Chondrocyte (in vitro differentiated cells): Measurements from ENCODE around the gene PCYOX1L. TPM values are rescaled to one million over a fixed set of nuclear protein-coding genes. Genes with fewer than 3 reads are reported as not detected.
"Not testable (repeated sequence)": the region's sequence is repeated elsewhere in the genome, so short reads cannot be mapped to it uniquely, and the experiment has no call there.

Source experiments
- DNase-seq: peaks from one replicate; pipeline ENCODE4 v3.0.0; 2021; ENCODE audit warnings: mixed read lengths, low spot score
- H3K27ac Mint-ChIP-seq: one replicate; pipeline ENCODE4 v1.8.0; 2021; ENCODE audit warnings: mild to moderate bottlenecking, moderate library complexity, mixed read lengths; ENCODE audit not compliant: unreplicated experiment
- H3K27me3 Mint-ChIP-seq: 2 replicates; pipeline ENCODE4 v1.8.0; 2021; ENCODE audit warnings: low read depth, mixed read lengths
- H3K36me3 Mint-ChIP-seq: 2 replicates; pipeline ENCODE4 v1.8.0; 2021; ENCODE audit warnings: low read depth, mixed read lengths
- H3K4me1 Mint-ChIP-seq: 2 replicates; pipeline ENCODE4 v1.8.0; 2021; ENCODE audit warnings: low read depth, mild to moderate bottlenecking, mixed read lengths
- H3K4me3 Mint-ChIP-seq: one replicate; pipeline ENCODE4 v1.8.0; 2021; ENCODE audit warnings: mild to moderate bottlenecking, moderate library complexity, mixed read lengths; ENCODE audit not compliant: unreplicated experiment
- H3K9me3 Mint-ChIP-seq: 2 replicates; pipeline ENCODE4 v1.8.0; 2021; ENCODE audit warnings: low read depth, mixed read lengths
- total RNA-seq: library from RNA; stranded (reverse); gene quantifications from 3 replicates; pipeline ENCODE4 v1.2.1, GENCODE V29; 2021
- TF ChIP-seq, protein P1 (sequence below): fragments of 200-600 bp; sonication (generic); IDR thresholded peaks from 2 replicates; pipeline ENCODE4 v1.5.0; 2021; ENCODE audit warnings: antibody characterized with exemption, mild to moderate bottlenecking, moderate library complexity

Gene PCYOX1L
- total RNA-seq, 1 donor from 2014 or later = 7.1 TPM

DNA sequence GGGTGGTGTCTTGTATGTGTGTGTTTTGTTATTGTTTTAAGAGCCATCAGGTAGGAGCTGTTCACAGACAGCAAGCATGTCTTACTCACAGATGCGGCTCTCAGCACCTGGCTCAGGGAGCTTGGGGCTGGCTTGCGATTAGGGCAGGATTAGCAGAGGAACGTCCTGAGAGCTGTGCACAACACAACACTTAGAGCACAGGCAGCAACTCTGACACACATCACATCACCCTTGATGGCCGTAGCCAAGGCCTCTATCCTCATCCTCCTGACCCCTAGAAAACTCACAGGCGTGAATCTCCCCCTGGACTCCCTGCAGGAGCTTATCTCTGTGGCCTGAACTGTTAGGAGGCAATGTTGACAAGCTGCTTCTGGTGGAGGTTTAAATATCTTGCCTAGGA lies 28.3 kb downstream of the PCYOX1L start:
- no peak for DNase-seq
- Mint-ChIP-seq H3K4me3 (no peak overlapping the region), H3K36me3 (no peaks in the 10 kb centered on the region), H3K27ac (peak overlapping the region; percentile 87), H3K27me3 (no peaks in the 10 kb centered on the region), H3K4me1 (peaks cover 83% of the 10 kb centered on the region), H3K9me3 (peaks cover 3% of the 10 kb centered on the region)
- TF ChIP-seq, protein P1, sequence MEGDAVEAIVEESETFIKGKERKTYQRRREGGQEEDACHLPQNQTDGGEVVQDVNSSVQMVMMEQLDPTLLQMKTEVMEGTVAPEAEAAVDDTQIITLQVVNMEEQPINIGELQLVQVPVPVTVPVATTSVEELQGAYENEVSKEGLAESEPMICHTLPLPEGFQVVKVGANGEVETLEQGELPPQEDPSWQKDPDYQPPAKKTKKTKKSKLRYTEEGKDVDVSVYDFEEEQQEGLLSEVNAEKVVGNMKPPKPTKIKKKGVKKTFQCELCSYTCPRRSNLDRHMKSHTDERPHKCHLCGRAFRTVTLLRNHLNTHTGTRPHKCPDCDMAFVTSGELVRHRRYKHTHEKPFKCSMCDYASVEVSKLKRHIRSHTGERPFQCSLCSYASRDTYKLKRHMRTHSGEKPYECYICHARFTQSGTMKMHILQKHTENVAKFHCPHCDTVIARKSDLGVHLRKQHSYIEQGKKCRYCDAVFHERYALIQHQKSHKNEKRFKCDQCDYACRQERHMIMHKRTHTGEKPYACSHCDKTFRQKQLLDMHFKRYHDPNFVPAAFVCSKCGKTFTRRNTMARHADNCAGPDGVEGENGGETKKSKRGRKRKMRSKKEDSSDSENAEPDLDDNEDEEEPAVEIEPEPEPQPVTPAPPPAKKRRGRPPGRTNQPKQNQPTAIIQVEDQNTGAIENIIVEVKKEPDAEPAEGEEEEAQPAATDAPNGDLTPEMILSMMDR = no peak

DNA sequence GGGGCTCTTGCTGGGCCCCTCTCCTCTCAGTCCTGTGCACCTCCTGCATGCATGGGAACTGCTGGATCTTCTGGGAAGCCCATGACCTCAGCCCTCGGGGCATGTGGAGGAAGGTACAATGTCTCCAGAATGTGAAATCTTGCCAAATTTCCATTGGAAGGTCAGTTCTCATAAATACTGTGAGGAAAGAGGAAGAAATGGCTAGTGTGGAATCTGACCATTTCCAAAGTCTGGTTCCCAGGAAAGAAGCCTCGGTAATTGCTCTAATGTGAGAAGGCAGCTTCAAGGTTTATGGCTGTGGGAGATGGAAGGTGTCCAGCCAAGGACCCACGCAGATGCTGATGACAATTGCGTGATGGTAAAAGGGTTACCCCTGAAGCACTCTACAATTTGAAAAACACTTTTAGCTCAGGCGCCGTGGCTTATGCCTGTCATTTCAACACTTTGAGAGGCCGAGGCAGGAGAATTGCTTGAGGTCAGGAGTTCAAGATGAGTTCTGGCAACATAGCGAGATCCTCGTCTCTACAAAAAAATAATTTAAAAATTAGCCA lies 29.3 kb downstream of the PCYOX1L start:
- TF ChIP-seq, protein P1 = no peak
- no peaks in the 10 kb centered on the region for H3K27me3 Mint-ChIP-seq
- peak overlapping the region; percentile 87 for H3K27ac Mint-ChIP-seq
- no peak for DNase-seq
- H3K9me3 Mint-ChIP-seq = peaks cover 3% of the 10 kb centered on the region
- no peaks in the 10 kb centered on the region for H3K36me3 Mint-ChIP-seq
- peak overlapping the region; percentile 0 for H3K4me3 Mint-ChIP-seq
- peaks cover 74% of the 10 kb centered on the region for H3K4me1 Mint-ChIP-seq

DNA sequence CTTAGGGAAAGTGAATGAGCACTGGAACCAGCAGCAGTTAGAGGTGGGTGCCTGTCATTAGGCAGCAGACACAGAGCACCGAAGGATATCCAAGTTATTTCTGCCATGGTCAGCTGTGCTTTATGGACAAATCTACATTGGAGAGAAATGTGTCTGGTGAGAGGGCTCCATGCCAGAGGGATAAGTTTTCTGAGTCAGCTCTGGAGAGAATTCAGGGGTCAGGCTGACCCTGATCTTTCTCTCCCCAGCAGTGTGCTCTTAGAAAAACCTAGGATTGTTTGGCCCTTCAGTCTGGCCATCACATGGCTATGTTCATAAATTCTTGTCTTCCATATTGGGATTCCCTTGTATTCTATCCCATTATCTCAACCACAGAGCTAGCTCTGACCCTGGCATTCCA lies 30.1 kb downstream of the PCYOX1L start:
- H3K4me1 Mint-ChIP-seq = peaks cover 65% of the 10 kb centered on the region
- peak overlapping the region; percentile 87 for H3K27ac Mint-ChIP-seq
- H3K36me3 Mint-ChIP-seq = no peaks in the 10 kb centered on the region
- no peaks in the 10 kb centered on the region for H3K27me3 Mint-ChIP-seq
- TF ChIP-seq, protein P1 = no peak
- H3K9me3 Mint-ChIP-seq = peaks cover 3% of the 10 kb centered on the region
- DNase-seq = no peak
- peak overlapping the region; percentile 6 for H3K4me3 Mint-ChIP-seq

DNA sequence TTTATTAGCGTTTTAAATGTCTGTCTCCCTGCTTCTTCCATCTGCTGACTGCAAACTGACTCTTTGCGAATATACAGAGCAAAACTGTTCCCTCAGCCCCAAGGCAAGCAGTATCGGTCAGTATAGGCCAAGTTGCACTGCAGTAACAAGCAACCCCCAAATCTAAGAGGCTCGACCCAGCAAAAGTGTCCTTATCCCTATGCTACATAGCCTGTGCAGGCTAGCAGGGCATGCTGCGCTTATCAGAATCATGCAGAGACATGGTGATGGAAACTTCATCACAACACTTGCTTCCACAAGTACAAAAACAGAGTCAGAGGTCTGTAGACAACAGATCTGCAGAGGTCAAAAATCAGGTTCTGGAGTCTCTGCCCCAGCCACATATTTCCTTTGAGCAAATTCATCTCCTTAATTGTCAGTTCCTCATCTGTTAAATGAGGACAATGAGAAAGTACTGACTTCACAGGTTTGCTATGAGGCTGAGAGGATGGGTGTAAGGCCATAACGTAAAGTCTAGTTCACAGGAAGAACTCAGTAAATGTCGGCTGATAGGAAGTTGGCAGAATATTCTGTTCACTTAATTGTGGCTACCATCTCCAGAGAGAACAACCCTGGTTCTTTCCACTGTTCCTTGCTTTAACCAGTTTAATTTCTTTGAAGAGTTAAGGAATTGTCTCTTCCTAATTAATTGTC lies 30.8 kb downstream of the PCYOX1L start:
- no peaks in the 10 kb centered on the region for H3K36me3 Mint-ChIP-seq
- H3K4me3 Mint-ChIP-seq = no peak overlapping the region
- H3K9me3 Mint-ChIP-seq = peaks cover 3% of the 10 kb centered on the region
- H3K4me1 Mint-ChIP-seq = peaks cover 59% of the 10 kb centered on the region
- DNase-seq = no peak
- H3K27me3 Mint-ChIP-seq = no peaks in the 10 kb centered on the region
- TF ChIP-seq, protein P1 = no peak
- H3K27ac Mint-ChIP-seq = peak overlapping the region; percentile 87

DNA sequence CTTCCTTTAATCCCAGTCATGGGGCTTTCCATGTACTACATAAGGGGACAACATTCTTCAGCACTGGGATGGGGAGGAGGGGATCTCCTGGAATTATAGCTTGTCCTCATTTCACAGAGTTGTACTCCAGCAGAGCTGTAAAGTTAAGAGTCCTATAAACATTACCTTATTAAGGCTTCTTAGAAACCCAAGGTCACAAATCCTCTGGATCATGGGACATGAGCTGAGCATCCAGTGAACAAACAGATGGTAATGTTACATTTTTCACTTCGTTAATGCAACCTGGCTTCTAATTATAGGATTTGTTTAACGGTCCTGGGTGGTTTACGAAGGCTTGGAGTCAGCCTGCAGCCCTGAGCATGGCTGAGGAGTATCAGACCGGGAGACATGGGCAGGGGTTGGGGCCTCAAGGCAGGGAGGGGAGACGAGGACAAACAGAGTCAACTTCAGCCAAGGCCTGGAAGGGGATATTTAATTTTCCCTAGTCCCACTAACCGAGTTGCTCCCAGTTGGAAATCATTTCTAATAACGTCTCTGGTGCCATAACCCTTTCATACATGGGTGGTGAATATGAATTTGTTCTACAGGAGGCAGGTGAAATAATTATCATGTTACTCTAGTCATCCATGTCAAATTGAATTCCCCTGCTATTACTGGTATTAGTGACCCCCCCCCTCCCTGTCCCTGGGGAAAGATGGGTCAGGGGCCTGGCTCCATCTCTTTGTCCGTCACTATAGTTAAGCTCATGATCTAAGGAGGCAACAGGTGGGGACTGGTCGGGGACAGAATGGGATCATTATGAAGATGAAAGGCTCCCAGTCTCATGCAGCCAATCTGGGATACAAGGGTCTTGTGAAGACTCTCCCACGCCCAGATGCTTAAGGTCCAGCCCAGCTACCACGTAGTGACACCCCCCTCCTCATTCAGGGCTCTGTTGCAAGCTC lies 32.0 kb downstream of the PCYOX1L start:
- Mint-ChIP-seq H3K9me3 (peaks cover 3% of the 10 kb centered on the region), H3K4me1 (peaks cover 48% of the 10 kb centered on the region), H3K27me3 (no peaks in the 10 kb centered on the region), H3K36me3 (no peaks in the 10 kb centered on the region), H3K4me3 (no peak overlapping the region), H3K27ac (no peak overlapping the region)
- DNase-seq = no peak
- TF ChIP-seq, protein P1 = no peak

DNA sequence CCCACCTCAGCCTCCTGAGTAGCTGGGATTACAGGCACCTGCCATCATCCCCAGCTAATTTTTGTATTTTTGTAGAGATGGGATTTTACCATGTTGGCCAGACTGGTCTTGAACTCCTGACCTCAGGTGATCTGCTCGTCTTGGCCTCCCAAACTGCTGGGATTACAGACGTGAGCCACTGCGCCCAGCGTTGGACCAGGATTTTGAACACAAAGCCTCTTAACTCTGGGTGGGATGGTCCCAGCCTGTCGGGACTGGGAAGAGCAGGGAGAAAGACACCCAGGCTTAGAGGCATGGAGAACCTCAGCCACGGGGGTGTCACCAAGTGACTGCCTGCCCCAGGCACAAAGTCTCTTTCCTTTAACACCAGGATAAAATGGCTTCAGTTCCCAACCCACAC lies 33.2 kb downstream of the PCYOX1L start:
- not testable (repeated sequence) for H3K27me3 Mint-ChIP-seq, H3K27ac Mint-ChIP-seq
- H3K4me1 Mint-ChIP-seq = peaks cover 37% of the 10 kb centered on the region

More for the DNA sequence above, 33.2 kb downstream of the PCYOX1L start:
- H3K9me3 Mint-ChIP-seq, DNase-seq, H3K4me3 Mint-ChIP-seq, H3K36me3 Mint-ChIP-seq: not testable (repeated sequence)
